ENCODE data around the gene SMAD5.

DNA sequence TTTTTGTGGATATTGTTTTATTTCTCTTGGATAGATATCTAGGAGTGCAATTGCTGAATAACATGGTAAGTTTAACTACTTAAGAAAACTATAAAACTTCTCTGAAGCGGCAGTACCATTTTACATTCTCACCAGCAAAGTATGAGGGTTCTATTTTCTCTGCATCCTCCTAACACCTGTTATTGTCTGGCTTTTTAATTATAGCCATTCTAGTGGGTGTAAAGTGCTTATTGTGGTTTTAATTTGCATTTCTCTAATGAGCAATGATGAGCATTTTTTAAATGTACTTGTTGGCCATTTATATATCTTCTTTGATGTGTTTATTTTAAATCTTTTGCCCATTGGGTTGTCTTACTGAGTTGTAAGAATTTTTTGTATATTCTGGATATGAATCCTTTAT, 31.6 kb downstream of the SMAD5 start:
- TF ChIP-seq, protein P1, sequence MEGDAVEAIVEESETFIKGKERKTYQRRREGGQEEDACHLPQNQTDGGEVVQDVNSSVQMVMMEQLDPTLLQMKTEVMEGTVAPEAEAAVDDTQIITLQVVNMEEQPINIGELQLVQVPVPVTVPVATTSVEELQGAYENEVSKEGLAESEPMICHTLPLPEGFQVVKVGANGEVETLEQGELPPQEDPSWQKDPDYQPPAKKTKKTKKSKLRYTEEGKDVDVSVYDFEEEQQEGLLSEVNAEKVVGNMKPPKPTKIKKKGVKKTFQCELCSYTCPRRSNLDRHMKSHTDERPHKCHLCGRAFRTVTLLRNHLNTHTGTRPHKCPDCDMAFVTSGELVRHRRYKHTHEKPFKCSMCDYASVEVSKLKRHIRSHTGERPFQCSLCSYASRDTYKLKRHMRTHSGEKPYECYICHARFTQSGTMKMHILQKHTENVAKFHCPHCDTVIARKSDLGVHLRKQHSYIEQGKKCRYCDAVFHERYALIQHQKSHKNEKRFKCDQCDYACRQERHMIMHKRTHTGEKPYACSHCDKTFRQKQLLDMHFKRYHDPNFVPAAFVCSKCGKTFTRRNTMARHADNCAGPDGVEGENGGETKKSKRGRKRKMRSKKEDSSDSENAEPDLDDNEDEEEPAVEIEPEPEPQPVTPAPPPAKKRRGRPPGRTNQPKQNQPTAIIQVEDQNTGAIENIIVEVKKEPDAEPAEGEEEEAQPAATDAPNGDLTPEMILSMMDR (IDR thresholded peaks at IDR 0.05), result no peak
- no peak for TF ChIP-seq POLR2A (IDR thresholded peaks at IDR 0.05)
